ENCODE results near the gene QSER1.

- no peak for TF ChIP-seq POLR2A (conservative IDR thresholded peaks at IDR 0.05)
- TF ChIP-seq CTCF (IDR thresholded peaks at IDR 0.05 in 2 of 3, conservative IDR thresholded peaks at IDR 0.05 in 1 of 3; ENCODE audit: insufficient read depth in 2 of 3, low read depth in 1 of 3, low read length in 3 of 3): no peak
- TF ChIP-seq GATAD2A (IDR thresholded peaks at IDR 0.05): no peak
- TF ChIP-seq RFX1 (IDR thresholded peaks at IDR 0.05): no peak
- TF ChIP-seq SRF (CRISPR knock-in tag; IDR thresholded peaks at IDR 0.05): no peak
- no peak for TF ChIP-seq EP300 (IDR thresholded peaks at IDR 0.05; ENCODE audit: low read length)
- no peak for TF ChIP-seq POLR2AphosphoS5 (IDR thresholded peaks at IDR 0.05; ENCODE audit: control insufficient read depth, insufficient read depth, low read depth, low read length)
- no peak for TF ChIP-seq ZNF639 (CRISPR knock-in tag; conservative IDR thresholded peaks at IDR 0.05 in 1 of 2, IDR thresholded peaks at IDR 0.05 in 1 of 2)
- TF ChIP-seq POLR2AphosphoS2 (IDR thresholded peaks at IDR 0.05; ENCODE audit: low read length): no peak
- TF ChIP-seq NR2F6 (CRISPR knock-in tag; IDR thresholded peaks at IDR 0.05): no peak
- no peak for TF ChIP-seq THRA (IDR thresholded peaks at IDR 0.05)
These were observed 125.4 kb downstream of the QSER1 start for GRCh38 chr11:33017965-33018364.
